ENCODE data around the gene KLK1.

GRCh38 chr19:50833802-50834167, 10.2 kb upstream of the KLK1 start:
- TF ChIP-seq CTCF (conservative IDR thresholded peaks at IDR 0.05 in 1 of 2, IDR thresholded peaks at IDR 0.05 in 1 of 2; ENCODE audit: low read depth in 1 of 2, low read length in 2 of 2) (no peak), EZH2 (IDR thresholded peaks at IDR 0.05; ENCODE audit: low read length, missing control alignments) (no peak)
